ENCODE measurements around the gene HRH3. TPM values are rescaled to one million over a fixed set of nuclear protein-coding genes. Genes with fewer than 3 reads are reported as not detected.

Gene HRH3
- total RNA-seq: not detected

DNA sequence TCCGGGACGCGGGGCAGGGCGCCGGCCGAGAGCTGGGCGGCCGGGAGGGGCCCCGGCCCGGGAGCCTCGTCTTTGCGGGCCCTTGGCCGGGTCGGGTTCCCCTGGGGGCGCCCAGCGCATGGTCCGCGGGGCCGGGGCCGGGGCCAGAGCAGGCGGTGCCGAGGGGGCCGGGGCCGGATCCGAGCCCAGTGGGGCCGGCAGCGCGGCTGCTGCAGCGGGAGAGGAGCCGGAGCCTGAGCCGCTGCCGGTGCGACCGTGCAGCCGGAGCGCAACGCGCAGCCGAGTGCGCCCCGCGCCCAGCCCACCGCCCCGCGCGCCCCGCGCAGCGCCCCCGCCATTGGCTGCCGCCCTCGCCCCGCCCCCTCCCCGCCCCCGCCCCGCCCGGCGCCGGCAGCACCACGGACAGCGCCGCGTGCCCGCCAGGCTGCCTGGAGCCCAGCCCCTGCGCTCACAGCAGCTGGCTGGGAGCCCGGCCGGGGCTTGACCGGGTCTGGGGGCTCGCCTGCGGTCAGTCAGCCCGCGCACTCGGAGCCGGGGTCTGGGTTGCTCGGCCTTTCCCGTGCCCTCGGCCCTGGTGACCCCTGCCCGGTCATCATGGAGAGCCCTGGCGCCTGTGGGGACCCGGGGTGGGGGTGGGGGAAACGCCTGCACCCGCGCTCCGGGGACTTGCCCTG lies at the start of gene HRH3:
HRH3 (minus strand) TSS at position 287 of the 674 bp plus-strand sequence. CDS start 308 bp downstream, outside the sequence.
- TF ChIP-seq POLR2AphosphoS5 (IDR thresholded peaks at IDR 0.05): no peak
- no peak for TF ChIP-seq EP300 (IDR thresholded peaks at IDR 0.05)
- TF ChIP-seq POLR2A (IDR thresholded peaks at IDR 0.05; ENCODE audit: low read depth): no peak
- TF ChIP-seq, protein P1, sequence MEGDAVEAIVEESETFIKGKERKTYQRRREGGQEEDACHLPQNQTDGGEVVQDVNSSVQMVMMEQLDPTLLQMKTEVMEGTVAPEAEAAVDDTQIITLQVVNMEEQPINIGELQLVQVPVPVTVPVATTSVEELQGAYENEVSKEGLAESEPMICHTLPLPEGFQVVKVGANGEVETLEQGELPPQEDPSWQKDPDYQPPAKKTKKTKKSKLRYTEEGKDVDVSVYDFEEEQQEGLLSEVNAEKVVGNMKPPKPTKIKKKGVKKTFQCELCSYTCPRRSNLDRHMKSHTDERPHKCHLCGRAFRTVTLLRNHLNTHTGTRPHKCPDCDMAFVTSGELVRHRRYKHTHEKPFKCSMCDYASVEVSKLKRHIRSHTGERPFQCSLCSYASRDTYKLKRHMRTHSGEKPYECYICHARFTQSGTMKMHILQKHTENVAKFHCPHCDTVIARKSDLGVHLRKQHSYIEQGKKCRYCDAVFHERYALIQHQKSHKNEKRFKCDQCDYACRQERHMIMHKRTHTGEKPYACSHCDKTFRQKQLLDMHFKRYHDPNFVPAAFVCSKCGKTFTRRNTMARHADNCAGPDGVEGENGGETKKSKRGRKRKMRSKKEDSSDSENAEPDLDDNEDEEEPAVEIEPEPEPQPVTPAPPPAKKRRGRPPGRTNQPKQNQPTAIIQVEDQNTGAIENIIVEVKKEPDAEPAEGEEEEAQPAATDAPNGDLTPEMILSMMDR (IDR thresholded peaks at IDR 0.05): no peak
- H3K9me3 ChIP-seq: no peaks in the 10 kb centered on the region
- H3K27ac ChIP-seq (replicated peaks in 1 of 4): no peak within 1 kb of the TSS
- H3K27me3 ChIP-seq: peaks cover 5 to 99% (median 58%) of the 10 kb centered on the region in 4 donors
- no peaks in the 10 kb centered on the region for H3K36me3 ChIP-seq
- 0% methylated on average over 22 of the region's 84 CpGs for WGBS
- no peak for DNase-seq (ENCODE audit: extremely low spot score)
- peak within 1 kb of the TSS; percentile 44 to 59 (median 46) for H3K4me3 ChIP-seq
- H3K4me1 ChIP-seq: peaks cover 15 to 28% (median 21%) of the 10 kb centered on the region in 4 donors
- intact Hi-C loops (cut with DNase I): no loop called here

DNA sequence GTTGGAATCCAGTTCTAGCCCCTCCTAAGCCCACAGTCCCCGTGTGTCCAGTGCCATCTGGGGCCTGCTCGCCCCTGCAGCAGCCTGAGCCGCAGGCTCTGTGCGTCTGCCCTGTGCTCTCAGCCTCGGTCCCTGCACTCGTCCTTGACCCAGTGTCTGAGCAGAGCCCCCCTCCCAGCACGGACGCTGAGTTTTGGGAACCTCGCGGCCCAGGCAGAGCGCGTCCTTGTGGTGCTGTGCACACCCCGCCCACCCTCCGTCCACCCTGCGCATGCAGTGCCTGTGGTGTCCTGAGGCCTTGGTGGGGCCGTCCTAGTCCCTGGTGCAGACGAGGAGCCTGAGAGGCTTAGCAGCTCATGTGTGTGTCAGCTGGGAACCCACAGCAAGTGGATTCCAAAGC lies 49.8 kb upstream of the HRH3 start:
- H3K27ac ChIP-seq (replicated peaks in 1 of 4): no peak overlapping the region
- TF ChIP-seq POLR2A (IDR thresholded peaks at IDR 0.05; ENCODE audit: low read depth) (no peak), POLR2AphosphoS5 (IDR thresholded peaks at IDR 0.05) (no peak), EP300 (IDR thresholded peaks at IDR 0.05) (no peak)
- TF ChIP-seq, protein P1 (IDR thresholded peaks at IDR 0.05): no peak
- H3K4me3 ChIP-seq: no peak overlapping the region
- H3K36me3 ChIP-seq: peaks cover 30 to 81% (median 72%) of the 10 kb centered on the region in 4 donors
- intact Hi-C loops (cut with DNase I): no loop called here
- DNase-seq (ENCODE audit: extremely low spot score): no peak
- H3K27me3 ChIP-seq: no peaks in the 10 kb centered on the region
- WGBS: 90% methylated on average over 15 of the region's 17 CpGs
- no peaks in the 10 kb centered on the region for H3K9me3 ChIP-seq
- H3K4me1 ChIP-seq: peaks cover 0 to 7% (median 0%) of the 10 kb centered on the region in 4 donors

- Histone ChIP-seq H3K9me3 (no peaks in the 10 kb centered on the region), H3K4me3 (no peak overlapping the region), H3K36me3 (peaks cover 30 to 84% (median 73%) of the 10 kb centered on the region in 4 donors), H3K27me3 (no peaks in the 10 kb centered on the region), H3K27ac (replicated peaks in 1 of 4) (no peak overlapping the region), H3K4me1 (peaks cover 0 to 7% (median 0%) of the 10 kb centered on the region in 4 donors)
- intact Hi-C loops (cut with DNase I): no loop called here
- WGBS: 69% methylated on average over 8 of the region's 14 CpGs
- TF ChIP-seq EP300 (IDR thresholded peaks at IDR 0.05): no peak
- TF ChIP-seq, protein P1 (IDR thresholded peaks at IDR 0.05): no peak
- DNase-seq (ENCODE audit: extremely low spot score): no peak
These were observed 49.3 kb upstream of the HRH3 start for GRCh38 chr20:62269378-62269777.

DNA sequence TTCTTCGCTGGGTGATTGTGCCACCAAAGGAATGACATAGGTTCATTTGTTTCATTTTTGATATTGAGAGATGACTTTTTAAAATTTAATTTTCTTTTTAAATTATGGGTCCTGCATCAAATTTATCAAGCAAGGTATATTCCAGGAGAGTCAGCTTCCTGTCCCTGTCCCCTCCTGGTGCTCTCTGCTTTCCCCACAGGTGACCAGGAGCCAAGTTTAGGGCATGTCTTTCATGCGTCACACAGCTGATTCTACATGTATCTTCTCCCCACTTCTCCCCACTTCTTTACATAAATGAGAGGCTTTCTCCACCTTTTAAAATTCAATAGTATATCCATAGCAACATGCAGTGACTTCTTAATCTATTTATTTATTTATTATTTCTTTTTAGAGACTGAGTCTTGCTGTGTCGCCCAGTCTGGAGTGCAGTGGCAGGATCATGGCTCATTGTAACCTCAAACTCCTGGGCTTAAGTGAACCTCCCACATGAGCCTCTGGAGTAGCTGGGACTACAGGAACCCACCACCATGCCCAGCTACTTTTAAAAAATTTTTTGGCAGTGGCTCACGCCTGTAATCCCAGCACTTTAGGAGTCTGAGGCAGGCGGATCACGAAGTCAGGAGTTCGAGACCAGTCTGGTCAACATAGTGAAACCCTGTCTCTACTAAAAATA lies 48.3 kb upstream of the HRH3 start:
- Histone ChIP-seq H3K27me3 (no peaks in the 10 kb centered on the region), H3K36me3 (peaks cover 26 to 84% (median 73%) of the 10 kb centered on the region in 4 donors), H3K27ac (replicated peaks in 1 of 4) (no peak overlapping the region), H3K4me3 (no peak overlapping the region), H3K9me3 (no peaks in the 10 kb centered on the region), H3K4me1 (peaks cover 0 to 7% (median 0%) of the 10 kb centered on the region in 4 donors)
- intact Hi-C loops (cut with DNase I): no loop called here
- DNase-seq (ENCODE audit: extremely low spot score): no peak
- TF ChIP-seq, protein P1 (IDR thresholded peaks at IDR 0.05): no peak
- no peak for TF ChIP-seq POLR2AphosphoS5 (IDR thresholded peaks at IDR 0.05)
- TF ChIP-seq POLR2A (IDR thresholded peaks at IDR 0.05; ENCODE audit: low read depth): no peak
- no peak for TF ChIP-seq EP300 (IDR thresholded peaks at IDR 0.05)
- WGBS: 81% methylated on average over 7 of the region's 7 CpGs
